ENCODE data around the gene PRG3.

PRG3 gene

DNA sequence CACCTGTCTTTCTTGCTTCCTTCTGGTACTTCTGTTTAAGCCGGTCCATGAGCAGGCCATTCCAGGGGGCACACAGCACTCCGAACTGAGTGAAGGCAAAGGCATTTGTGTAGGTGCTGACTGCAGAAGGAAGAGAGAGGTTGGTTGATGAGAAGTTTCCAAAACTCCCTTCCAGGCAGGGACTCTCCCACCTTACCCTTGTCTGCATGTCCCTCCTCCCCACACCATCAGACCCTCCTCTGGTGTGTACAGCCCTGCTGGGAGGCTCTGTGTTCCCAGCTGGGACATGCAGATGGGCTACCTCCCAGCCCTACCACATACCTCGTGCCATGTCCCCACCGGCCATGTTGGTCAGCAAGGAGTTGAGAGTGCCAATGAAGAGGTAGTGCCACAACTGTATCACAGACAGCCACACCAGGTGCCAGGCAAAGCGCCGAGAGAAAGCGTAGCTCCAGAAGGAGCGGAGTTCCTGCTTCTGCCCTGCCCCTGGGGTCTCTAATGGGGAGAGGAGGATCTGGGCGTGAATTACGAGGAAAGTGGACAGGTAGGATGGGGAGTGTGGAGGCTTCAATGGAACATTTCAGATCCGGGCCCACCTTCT, 33.8 kb upstream of the PRG3 start:
- TF ChIP-seq, protein P1, sequence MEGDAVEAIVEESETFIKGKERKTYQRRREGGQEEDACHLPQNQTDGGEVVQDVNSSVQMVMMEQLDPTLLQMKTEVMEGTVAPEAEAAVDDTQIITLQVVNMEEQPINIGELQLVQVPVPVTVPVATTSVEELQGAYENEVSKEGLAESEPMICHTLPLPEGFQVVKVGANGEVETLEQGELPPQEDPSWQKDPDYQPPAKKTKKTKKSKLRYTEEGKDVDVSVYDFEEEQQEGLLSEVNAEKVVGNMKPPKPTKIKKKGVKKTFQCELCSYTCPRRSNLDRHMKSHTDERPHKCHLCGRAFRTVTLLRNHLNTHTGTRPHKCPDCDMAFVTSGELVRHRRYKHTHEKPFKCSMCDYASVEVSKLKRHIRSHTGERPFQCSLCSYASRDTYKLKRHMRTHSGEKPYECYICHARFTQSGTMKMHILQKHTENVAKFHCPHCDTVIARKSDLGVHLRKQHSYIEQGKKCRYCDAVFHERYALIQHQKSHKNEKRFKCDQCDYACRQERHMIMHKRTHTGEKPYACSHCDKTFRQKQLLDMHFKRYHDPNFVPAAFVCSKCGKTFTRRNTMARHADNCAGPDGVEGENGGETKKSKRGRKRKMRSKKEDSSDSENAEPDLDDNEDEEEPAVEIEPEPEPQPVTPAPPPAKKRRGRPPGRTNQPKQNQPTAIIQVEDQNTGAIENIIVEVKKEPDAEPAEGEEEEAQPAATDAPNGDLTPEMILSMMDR (conservative IDR thresholded peaks at IDR 0.05; ENCODE audit: low read length) = no peak
- TF ChIP-seq EZH2phosphoT487 (IDR thresholded peaks at IDR 0.05; ENCODE audit: borderline replicate concordance) = no peak
- Histone ChIP-seq H3K4me2 (ENCODE audit: low read depth, low read length, poor library complexity, severe bottlenecking) (peak overlapping the region; percentile 18), H3K4me3 (ENCODE audit: low read length, poor library complexity, severe bottlenecking) (no peak overlapping the region), H3K79me2 (ENCODE audit: insufficient read depth, low read length) (peaks cover 80% of the 10 kb centered on the region), H3K27me3 (ENCODE audit: insufficient read depth, low read length, poor library complexity, severe bottlenecking) (peaks cover 4% of the 10 kb centered on the region), H3K9me2 (replicated peaks; ENCODE audit: low read depth, low read length) (no peaks in the 10 kb centered on the region), H3K4me1 (ENCODE audit: insufficient read depth, low read length, poor library complexity, severe bottlenecking) (peaks cover 22% of the 10 kb centered on the region), H3K36me3 (ENCODE audit: insufficient read depth, low read length) (peaks cover 87% of the 10 kb centered on the region), H2AFZ (ENCODE audit: low read length) (no peak overlapping the region), H3F3A (ENCODE audit: low read depth) (no peaks in the 10 kb centered on the region), H3K9ac (ENCODE audit: low read depth, low read length, poor library complexity, severe bottlenecking) (no peak overlapping the region), H3K9me3 (ENCODE audit: insufficient read depth, low read depth, low read length) (no peaks in the 10 kb centered on the region), H4K20me1 (ENCODE audit: insufficient read depth, low read length, poor library complexity, severe bottlenecking) (peaks cover 77% of the 10 kb centered on the region)

DNA sequence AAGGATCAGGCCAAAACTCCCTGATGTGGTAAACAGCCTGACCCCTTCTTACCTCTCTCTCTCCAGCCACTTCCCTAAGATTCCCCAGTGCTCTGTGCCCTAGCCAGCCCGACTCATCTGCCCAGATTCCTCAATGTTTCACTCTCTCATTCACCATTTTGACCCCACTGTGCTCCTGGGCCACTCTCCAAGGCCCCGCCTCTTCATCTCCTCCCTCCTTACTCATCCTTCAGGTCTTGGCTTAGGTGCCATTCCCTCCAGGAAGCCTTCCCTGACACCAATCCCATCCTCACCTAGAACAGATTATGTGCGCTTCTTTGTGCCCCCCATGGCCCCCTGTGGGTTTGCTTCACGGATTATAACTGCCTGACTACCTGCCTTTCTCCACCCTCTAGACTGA, 32.7 kb upstream of the PRG3 start:
- Histone ChIP-seq H4K20me1 (ENCODE audit: insufficient read depth, low read length, poor library complexity, severe bottlenecking) (peaks cover 78% of the 10 kb centered on the region), H2AFZ (ENCODE audit: low read length) (no peak overlapping the region), H3K9me3 (ENCODE audit: insufficient read depth, low read depth, low read length) (no peaks in the 10 kb centered on the region), H3K79me2 (ENCODE audit: insufficient read depth, low read length) (peaks cover 71% of the 10 kb centered on the region), H3K9ac (ENCODE audit: low read depth, low read length, poor library complexity, severe bottlenecking) (no peak overlapping the region), H3F3A (ENCODE audit: low read depth) (no peaks in the 10 kb centered on the region), H3K4me3 (ENCODE audit: low read length, poor library complexity, severe bottlenecking) (no peak overlapping the region), H3K4me1 (ENCODE audit: insufficient read depth, low read length, poor library complexity, severe bottlenecking) (peaks cover 29% of the 10 kb centered on the region), H3K4me2 (ENCODE audit: low read depth, low read length, poor library complexity, severe bottlenecking) (peak overlapping the region; percentile 25), H3K9me2 (replicated peaks; ENCODE audit: low read depth, low read length) (no peaks in the 10 kb centered on the region), H3K27me3 (ENCODE audit: insufficient read depth, low read length, poor library complexity, severe bottlenecking) (peaks cover 4% of the 10 kb centered on the region), H3K36me3 (ENCODE audit: insufficient read depth, low read length) (peaks cover 93% of the 10 kb centered on the region)
- TF ChIP-seq EZH2phosphoT487 (IDR thresholded peaks at IDR 0.05; ENCODE audit: borderline replicate concordance) = no peak
- TF ChIP-seq, protein P1 (conservative IDR thresholded peaks at IDR 0.05; ENCODE audit: low read length) = no peak

DNA sequence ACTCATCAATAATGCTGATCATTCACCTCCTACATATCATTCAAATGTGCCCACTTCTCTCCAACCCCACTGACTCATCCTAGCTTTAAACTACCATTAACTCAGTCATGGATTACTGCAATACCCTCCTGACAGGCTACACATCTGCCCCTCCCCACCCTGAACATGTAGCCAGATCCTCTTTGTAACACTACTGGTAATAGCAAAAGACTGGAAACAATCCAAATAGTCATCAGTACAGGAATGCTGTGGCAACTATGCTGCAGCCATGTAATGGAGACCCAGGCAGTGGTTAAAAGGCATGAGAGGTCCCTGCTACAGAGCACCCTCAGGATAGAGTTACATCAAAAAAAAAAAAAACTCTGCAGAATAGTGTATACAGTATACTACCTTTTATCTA, 29.3 kb upstream of the PRG3 start:
- Histone ChIP-seq H2AFZ (ENCODE audit: low read length) (no peak overlapping the region), H3K79me2 (ENCODE audit: insufficient read depth, low read length) (peaks cover 40% of the 10 kb centered on the region), H3K4me3 (ENCODE audit: low read length, poor library complexity, severe bottlenecking) (no peak overlapping the region), H3K9me2 (replicated peaks; ENCODE audit: low read depth, low read length) (no peaks in the 10 kb centered on the region), H3K36me3 (ENCODE audit: insufficient read depth, low read length) (peaks cover 97% of the 10 kb centered on the region), H3K9ac (ENCODE audit: low read depth, low read length, poor library complexity, severe bottlenecking) (no peak overlapping the region), H3K4me2 (ENCODE audit: low read depth, low read length, poor library complexity, severe bottlenecking) (peak overlapping the region; percentile 4), H3K9me3 (ENCODE audit: insufficient read depth, low read depth, low read length) (no peaks in the 10 kb centered on the region), H3K27me3 (ENCODE audit: insufficient read depth, low read length, poor library complexity, severe bottlenecking) (peaks cover 4% of the 10 kb centered on the region), H4K20me1 (ENCODE audit: insufficient read depth, low read length, poor library complexity, severe bottlenecking) (peaks cover 69% of the 10 kb centered on the region), H3K4me1 (ENCODE audit: insufficient read depth, low read length, poor library complexity, severe bottlenecking) (peaks cover 23% of the 10 kb centered on the region), H3F3A (ENCODE audit: low read depth) (no peaks in the 10 kb centered on the region)
- TF ChIP-seq, protein P1 (conservative IDR thresholded peaks at IDR 0.05; ENCODE audit: low read length) = no peak
- TF ChIP-seq EZH2phosphoT487 (IDR thresholded peaks at IDR 0.05; ENCODE audit: borderline replicate concordance) = no peak
